ENCODE data around the gene LGMN.

Gene LGMN

GRCh38 chr14:92759679-92760523, 11.5 kb upstream of the LGMN start:
- peak in 1 of 5 experiments; percentile 68 for DNase-seq

GRCh38 chr14:92759300-92759678, 10.9 kb upstream of the LGMN start:
- DNase-seq, result peak in 1 of 5 experiments; percentile 64

GRCh38 chr14:92756446-92756845, 8.0 kb upstream of the LGMN start:
- no peak for DNase-seq

GRCh38 chr14:92755495-92755894, 7.1 kb upstream of the LGMN start:
- DNase-seq, result no peak

- DNase-seq, result no peak
Observed at GRCh38 chr14:92754966-92755365, 6.5 kb upstream of the LGMN start.

- DNase-seq, result no peak
Observed at GRCh38 chr14:92753250-92753649, 4.8 kb upstream of the LGMN start.

GRCh38 chr14:92751819-92752218, 3.4 kb upstream of the LGMN start:
- no peak for DNase-seq

- no peak for DNase-seq
Observed at GRCh38 chr14:92750994-92751400, 2.6 kb upstream of the LGMN start.

- peak in 3 of 5 experiments; percentile 23 to 41 (median 25) for DNase-seq
Observed at GRCh38 chr14:92750222-92750728, 1.8 kb upstream of the LGMN start.

GRCh38 chr14:92747701-92748258, 647 bp downstream of the LGMN start:
- no peak for DNase-seq

GRCh38 chr14:92744198-92744597, 4.2 kb downstream of the LGMN start:
- DNase-seq, result no peak

- DNase-seq, result no peak
Observed at GRCh38 chr14:92740440-92740839, 8.0 kb downstream of the LGMN start.

- no peak for DNase-seq
Observed at GRCh38 chr14:92737619-92738188, 10.7 kb downstream of the LGMN start.

GRCh38 chr14:92737206-92737605, 11.2 kb downstream of the LGMN start:
- DNase-seq, result peak in 1 of 5 experiments; percentile 33

GRCh38 chr14:92735344-92735743, 13.1 kb downstream of the LGMN start:
- no peak for DNase-seq

GRCh38 chr14:92734618-92735017, 13.8 kb downstream of the LGMN start:
- no peak for DNase-seq

- no peak for DNase-seq
Observed at GRCh38 chr14:92733007-92733406, 15.4 kb downstream of the LGMN start.

- DNase-seq, result no peak
Observed at GRCh38 chr14:92731622-92732115, 16.8 kb downstream of the LGMN start.

GRCh38 chr14:92729634-92730358, 18.6 kb downstream of the LGMN start:
- peak in 1 of 5 experiments; percentile 75 for DNase-seq

- peak in 1 of 5 experiments; percentile 70 for DNase-seq
Observed at GRCh38 chr14:92728759-92729364, 19.6 kb downstream of the LGMN start.

- no peak for DNase-seq
Observed at GRCh38 chr14:92726933-92727262, 21.5 kb downstream of the LGMN start.

GRCh38 chr14:92726135-92726932, 22.1 kb downstream of the LGMN start:
- peak in 2 of 5 experiments; percentile 16 to 51 for DNase-seq
